HG02610 (cell line): ENCODE data around the gene MPP3.
"Not testable (repeated sequence)": the region's sequence is repeated elsewhere in the genome, so short reads cannot be mapped to it uniquely, and the experiment has no call there.

Experiments
- ATAC-seq: cut with Tn5 transposase; IDR thresholded peaks from one replicate; pipeline ENCODE4 v1.9.1; 2021; ENCODE audit warnings: mild to moderate bottlenecking, moderate library complexity; ENCODE audit not compliant: unreplicated experiment

The MPP3 gene

DNA sequence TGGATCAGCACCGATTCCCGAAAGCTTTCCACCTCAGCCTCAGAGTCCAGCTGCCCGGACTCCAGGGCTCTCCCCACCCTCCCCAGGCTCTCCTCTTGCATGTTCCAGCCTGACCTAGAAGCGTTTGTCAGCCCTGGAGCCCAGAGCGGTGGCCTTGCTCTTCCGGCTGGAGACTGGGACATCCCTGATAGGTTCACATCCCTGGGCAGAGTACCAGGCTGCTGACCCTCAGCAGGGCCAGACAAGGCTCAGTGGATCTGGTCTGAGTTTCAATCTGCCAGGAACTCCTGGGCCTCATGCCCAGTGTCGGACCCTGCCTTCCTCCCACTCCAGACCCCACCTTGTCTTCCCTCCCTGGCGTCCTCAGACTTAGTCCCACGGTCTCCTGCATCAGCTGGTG is 29.0 kb upstream of the MPP3 start:
- ATAC-seq = no peak

DNA sequence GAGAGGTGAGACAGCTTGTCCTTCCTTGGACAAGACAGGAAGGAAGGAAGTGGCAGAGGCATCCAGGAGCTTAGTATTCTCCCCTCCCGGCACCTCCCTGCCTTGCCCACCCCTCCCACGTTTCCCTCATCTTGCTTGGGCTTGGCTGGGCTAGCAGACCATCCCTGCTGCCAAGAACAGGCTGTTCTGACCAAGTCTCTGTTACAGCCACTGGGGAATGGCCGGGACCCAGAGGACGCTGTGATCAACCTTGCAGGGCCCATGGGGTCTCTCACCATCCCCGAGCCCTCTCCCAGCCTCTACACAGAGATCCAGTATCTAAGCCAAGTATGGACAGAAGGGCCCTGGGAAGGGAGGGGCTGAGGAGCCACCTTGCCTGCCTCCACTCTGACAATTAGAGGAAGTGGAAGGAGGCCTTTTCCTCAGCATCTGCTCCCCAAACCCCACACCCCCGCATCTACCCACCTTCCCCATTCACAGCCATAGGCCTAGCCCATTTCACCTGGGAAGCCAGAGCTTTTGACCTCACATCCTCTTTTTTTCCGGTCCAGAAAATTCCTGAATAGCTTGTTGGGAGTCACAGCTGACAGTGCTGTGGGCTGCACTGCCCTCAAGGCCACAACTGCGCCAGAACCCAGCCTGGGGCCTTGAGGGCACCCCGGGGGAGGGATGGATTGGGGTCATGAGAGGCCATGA is 28.1 kb upstream of the MPP3 start:
- no peak for ATAC-seq

DNA sequence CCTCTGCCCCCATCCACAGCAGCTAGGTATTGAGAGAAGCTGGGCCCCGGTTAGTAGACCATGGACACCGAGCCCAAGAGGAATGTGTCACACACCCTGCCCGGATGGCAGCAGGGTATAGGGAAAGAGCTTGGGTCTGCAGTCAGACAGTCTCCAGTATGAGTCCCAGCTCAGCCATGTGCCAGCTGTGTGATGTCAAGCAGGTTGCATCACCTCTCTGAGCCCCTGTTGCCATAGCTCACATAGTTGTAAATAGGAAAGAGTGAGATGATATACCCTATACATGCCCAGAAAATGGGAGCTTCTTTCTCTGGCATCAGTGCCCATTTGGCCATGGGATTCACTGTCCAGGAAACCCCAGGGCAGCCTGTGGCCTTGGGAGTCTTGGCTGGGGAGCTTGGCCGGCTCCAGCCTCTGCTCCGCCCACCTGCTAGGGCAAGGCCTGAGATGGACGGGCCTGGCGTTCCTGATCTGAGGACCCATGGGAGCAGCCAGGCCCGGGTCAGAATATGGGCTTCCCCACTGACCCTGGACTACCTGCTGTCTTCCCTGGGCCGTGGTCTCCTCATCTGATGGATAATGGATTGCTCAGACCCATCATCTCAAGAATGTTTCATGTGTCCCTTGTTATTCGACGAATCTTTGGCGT is 27.3 kb upstream of the MPP3 start:
- no peak for ATAC-seq

DNA sequence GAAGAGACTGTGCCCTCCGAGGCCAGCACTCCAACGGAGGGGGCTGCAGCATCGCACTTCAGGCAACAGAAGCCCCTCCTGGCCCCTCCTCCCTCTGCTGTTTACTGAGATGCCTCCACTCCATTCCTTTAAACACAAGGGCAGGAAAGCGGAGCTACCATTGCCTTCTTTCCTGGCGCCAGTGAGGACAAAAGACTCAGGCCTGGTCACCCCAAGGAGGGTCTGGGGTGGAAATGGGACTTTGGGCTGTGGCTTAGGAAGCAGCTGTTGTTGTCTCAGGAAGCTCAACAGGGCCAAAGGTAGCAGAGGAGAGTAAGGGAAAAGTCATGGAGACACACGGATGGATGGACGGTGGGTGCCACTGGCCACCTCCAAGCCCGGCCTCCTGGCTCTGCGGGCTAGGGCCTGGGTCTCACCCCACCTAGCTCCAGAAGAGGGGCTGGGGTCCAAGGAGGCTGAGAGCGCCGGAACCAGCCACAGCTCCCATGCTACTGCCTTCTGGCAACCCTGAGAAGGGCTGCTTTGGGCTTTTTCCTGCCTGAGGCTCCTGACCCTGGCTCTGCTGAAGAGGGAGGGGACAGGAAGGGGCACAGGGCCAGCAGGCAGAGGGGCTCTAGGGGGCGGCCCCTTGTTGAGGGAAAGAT is 25.1 kb upstream of the MPP3 start:
- no peak for ATAC-seq

DNA sequence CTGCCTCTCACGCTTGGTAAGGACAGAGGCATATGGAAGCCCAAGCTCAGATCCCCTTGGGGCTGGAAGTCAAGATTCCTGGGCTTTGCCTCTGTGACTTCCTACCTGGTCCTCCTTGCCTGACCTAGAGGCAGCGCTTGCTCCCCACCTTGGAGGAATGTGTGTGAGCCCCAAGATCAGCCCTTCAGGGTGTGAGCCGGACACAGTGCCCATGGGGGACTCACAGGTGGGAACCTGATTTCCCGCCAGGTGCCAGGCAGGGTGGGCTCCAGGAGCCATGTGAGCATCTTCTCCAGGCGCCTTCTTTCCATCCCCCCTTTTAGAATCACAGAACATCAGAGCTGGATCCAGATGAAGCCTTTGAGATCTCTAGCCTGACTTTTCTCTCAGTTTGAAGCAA is 24.2 kb upstream of the MPP3 start:
- no peak for ATAC-seq

DNA sequence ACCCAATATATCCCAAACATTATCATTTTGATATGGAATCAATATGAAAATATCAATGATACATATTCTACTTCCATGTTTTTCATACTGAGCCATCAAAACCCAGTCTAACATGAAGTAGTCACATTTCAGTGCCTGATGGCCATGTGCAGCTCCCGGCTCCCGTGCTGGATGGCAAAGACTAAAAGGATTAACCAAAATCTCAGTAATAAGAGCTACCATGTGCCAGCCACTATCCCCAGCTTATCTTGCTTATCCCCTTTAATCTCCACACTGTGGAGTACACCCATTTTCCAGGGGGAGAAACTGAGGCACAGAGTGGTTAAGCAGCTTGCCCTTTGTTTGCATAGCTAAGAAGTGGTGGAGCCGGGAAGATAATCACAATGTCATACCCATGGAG is 23.2 kb upstream of the MPP3 start:
- no peak for ATAC-seq

DNA sequence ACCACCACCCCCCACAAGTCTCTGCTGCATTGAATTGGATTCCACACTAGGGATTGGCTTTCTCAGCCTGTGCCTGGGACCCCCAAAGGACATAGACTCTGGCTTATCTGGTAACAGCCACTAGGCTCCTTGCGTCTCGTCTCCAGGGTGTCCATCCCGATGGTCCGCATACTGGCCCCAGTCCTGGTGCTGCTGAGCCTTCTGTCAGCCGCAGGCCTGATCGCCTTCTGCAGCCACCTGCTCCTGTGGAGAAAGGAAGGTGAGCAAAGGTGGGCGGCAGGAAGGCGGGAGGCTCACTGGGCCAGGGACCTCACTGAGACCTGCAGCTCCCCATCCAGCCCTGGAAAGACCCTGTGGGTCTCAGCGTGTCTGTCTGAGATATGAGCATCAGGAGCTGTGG is 22.1 kb upstream of the MPP3 start:
- no peak for ATAC-seq

DNA sequence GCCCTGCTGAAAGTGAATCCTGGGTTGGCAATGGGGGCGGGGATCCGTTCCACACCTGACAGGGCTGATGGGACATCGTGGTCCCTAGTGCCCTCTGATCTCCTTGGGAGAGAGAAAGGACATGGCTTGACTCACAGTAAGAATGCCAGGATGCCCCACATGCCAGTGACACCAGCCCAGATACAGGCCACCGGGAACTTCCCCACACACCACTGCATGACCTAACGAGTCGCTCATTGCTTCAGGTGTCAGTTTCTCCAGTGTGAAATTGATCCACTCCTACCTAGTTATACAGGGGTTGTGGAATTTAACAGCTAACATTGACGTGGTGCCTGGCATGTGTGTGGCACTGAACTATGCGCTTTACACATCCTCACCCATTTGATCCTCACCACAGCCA is 21.6 kb upstream of the MPP3 start:
- ATAC-seq = no peak

DNA sequence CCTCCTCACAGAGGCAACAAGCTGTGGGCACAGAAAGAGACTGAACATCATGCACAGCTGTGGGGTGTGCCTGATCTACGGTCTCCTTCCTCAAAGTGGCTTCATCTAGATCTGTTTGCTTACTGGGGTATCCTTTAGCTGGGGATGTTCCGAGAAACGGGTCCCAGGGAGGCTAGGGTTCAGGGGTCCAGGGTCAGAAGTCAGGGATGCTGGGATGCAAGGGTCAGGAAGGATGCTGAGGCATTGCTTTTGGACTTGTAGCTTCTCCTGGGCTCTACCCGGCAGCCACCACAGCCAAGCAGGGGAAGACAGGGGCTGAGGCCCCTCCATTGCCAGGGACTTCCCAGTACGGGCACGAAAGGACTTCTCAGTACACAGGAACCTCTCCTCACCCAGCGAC is 20.6 kb upstream of the MPP3 start:
- ATAC-seq = no peak

DNA sequence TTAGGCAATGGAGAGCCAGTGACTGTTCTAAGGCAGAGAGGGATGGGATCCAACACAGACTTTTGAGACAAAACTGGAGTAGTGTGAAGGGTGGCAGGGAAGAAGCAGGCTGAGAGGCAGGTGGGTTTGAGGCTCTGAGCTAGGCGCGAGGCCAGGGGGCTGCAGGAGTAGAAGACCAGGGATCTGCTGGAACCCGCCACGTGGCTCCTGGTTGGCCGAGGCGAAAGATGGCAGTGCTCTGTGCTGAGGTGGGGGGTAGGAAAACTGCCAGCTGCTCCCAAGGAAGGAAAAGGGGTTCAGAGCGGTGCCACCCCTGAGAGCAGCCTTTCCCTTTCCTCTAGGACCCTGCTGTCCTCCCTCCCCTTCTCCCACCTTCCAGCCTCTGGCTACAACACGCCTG is 19.6 kb upstream of the MPP3 start:
- ATAC-seq = no peak

DNA sequence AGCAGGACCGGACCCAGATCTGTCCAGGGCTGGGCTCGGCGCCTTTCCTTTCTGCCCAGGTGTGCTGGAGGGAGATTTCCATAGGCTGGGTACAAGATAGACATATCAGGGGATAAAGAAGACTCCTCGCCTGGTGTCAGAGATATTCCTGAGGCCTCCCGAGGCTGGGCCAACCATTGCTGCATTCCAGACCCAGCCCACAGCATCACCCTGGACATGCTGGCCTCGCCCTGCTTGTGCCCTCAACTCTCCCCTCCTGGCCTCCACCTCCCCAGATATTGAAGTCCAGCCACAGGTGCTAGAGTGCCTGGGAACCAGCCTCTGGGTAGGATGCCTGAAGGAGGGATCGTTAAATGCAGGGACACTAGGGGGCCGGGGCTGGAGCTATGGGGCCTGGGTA is 16.2 kb upstream of the MPP3 start:
- ATAC-seq = no peak

DNA sequence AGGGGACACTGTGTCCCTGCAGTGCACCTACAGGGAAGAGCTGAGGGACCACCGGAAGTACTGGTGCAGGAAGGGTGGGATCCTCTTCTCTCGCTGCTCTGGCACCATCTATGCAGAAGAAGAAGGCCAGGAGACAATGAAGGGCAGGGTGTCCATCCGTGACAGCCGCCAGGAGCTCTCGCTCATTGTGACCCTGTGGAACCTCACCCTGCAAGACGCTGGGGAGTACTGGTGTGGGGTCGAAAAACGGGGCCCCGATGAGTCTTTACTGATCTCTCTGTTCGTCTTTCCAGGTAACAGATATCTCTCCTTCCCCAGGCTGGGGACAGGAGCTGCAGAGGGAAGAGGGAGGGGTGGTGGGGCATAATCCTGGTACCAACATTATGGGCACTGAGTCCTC is 15.7 kb upstream of the MPP3 start:
- ATAC-seq = no peak

DNA sequence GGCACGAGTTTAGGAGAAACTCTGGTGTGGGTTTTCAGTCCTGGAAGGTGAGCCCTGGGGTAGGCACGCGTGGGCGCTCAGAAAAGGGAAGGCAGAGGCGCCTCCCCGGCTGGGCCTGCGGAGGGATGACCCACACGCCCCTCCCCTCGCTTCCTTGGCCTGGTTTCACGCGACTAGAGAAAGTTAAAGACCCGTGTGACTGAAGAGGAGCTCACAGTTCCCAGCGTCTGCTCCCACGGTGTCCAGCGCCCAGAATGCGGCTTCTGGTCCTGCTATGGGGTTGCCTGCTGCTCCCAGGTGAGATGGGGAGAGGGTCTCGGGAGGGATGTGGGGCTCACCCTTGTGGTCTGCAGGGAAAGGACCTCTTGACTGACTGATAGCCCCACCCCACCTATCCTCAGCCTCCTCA is 14.0 kb upstream of the MPP3 start, which contains the start of gene CD300LG:
TSS of gene CD300LG (plus strand) at position 214 of the 409 bp plus-strand sequence. CDS start at position 255, 41 bp downstream.
- ATAC-seq = no peak

DNA sequence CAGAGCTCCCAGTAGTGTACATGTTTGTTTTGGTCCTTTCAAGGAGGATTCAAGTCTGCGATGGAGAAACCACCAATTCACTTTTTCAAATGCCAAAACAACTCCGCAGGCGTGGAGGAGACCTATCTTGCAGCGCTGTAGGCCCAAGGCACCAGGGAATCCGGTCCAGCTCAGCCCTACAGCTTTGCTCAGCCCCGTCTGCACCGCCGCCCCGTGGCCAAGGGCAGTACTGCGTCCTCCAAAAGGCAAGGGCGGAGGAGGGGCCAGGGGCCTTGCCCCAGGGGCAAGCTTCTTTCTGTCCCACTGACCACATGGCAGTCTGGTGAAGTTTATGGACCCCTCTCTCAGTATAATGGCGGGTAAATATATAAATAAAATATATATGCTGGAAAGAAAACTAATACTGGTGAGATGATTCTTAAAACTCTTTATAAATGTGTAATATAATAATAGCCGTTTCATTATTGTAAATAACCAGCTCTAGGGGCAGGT is 13.3 kb upstream of the MPP3 start:
- no peak for ATAC-seq

DNA sequence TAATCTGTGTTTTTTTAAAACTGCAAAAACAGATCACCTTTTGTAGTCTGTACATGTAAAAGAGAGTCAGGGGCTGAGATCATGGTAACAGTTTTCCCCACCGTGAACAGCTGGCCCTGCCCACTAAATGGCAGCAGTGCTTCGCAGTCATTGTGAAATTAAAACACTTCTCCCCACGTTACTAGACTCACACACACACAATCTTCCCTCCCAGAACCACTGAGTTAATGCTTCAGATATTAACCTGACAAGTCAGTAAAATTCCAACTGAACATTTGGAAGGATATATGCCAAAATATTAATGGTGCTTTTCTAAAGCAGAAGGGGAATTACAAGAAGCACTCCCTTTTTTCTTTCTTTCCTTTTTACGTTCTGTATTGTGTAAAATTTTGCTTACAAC is 12.8 kb upstream of the MPP3 start:
- no peak for ATAC-seq

DNA sequence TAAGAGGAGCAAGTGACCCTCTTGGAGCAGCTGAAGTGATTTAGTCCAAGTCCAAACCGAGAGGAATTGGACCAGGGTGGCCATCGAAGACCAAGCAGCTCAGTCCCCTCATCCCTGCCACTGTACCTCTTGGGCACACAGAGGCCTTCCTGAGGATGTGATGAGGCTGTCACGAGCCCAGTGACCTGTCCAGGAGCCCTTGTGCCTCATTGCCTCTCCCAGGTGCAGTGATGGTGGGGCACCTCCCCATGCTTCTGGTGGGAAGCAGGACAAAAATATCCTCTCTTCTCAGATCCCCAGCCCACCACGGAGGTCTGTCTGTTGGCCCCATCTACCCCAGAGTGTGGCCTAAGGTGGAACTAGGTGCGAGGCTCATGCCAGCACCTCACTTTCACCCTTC is 11.3 kb upstream of the MPP3 start:
- ATAC-seq = no peak

DNA sequence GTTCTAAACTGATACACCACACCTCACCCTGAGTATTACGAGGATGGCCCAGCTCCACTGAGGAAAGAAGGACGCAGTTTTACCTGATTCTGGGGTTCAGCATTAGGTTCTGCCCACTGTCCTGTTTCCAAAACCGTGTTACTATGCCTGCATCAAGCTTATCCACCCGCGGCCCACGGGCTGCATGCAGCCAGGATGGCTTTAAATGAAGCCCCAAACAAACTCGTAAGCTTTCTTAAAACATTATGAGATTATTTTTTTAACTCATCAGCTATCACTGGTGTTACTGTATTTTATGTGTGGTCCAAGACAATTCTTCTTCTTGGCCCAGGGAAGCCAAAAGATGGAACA is 10.0 kb upstream of the MPP3 start:
- no peak for ATAC-seq

DNA sequence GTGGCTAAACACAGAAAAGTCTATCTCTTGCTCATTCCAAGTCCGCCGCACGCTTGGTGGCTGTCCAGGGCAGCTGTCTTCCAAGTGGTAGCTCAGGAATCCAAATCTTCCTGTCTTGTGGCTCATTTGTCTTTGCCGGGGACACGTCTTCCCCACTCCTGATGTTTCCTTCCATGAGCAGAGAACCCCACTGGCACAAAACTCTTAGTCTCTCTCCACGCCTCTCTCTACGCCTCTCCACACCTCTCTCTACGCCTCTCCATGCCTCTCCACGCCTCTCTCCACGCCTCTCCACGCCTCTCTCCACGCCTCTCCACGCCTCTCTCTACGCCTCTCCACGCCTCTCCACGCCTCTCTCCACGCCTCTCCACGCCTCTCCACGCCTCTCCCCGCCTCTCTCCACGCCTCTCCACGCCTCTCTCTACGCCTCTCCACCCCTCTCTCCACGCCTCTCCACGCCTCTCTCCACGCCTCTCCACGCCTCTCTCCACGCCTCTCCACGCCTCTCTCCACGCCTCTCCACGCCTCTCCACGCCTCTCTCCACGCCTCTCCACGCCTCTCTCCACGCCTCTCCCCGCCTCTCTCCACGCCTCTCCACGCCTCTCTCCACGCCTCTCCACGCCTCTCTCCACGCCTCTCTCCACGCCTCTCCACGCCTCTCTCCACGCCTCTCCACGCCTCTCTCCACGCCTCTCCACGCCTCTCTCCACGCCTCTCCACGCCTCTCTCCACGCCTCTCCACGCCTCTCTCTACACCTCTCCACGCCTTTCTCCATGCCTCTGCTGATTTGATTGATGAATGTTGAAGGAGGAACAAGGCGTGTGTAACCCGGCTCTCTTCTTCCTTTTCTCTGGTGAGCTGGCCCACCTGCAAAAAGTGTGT is 9.4 kb upstream of the MPP3 start:
- ATAC-seq = not testable (repeated sequence)

DNA sequence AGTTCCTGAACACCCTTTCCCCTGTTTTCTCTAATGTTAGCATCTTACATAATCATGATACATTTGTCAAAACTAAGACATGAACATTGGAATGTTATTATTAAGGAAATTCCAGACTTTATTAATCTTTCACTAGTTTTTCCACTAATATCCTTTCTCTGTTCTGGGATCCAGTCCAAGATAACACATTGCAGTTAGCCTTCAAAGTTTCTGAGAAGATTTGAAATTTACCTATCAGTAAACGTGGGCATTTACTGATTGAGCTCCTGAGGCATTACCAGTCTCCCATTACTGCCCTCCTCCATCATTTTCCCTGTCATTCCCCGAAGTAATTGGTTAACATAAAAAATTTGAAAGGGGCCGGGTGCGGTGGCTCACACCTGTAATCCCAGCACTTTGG is 8.3 kb upstream of the MPP3 start:
- ATAC-seq = no peak

DNA sequence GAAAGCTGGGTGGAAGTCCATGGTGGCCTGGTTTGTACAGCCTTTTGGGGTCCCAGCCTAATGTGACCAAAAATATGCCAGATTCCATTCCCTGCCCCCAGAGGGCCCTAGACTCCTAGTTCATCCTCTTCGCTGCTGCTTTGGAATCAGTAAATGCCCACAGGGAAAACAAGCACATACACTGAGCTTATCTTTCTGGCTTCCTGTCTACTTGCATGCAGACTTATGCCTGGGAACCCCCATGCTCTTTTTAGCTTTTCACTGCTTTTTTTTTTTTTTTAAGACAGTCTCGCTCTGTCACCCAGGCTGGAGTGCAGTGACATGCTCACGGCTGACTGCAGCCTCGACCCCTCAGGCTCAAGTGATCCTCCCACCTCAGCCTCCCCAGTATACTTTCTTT is 7.9 kb upstream of the MPP3 start:
- no peak for ATAC-seq

DNA sequence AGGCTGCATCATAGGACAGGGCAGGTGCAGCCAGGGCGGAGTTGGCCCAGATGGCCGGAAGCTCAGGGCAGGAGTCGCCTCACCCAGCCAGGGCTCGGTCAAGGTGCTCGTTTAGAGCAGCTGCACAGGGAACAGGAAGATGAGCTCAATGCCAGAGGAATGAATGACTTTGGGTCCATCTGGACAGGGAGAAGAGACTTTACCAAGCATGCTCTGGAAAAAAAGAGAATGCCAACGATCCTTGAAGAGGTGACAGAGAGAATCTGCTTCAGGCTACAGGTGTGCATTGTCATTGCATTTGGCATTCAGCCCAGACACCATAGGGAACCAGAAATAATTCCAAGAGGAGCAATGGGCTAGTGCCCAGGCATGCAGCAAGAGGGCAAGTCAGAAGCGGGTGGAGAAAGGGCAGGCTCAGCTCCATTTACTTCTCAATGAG is 6.7 kb upstream of the MPP3 start:
- ATAC-seq = no peak
